ENCODE results near the gene AMT.
A peak's percentile ranks its signal among the peaks of the same experiment; 100 is the strongest.

Gene AMT

GRCh38 chr3:49460188-49460890 is 38.1 kb upstream of the AMT start:
- Histone ChIP-seq H3K9ac (ENCODE audit: low read length) (no peak overlapping the region), H3K4me3 (ENCODE audit: low read length) (no peak overlapping the region), H3K27ac (ENCODE audit: low read length) (peak overlapping the region; percentile 52)

GRCh38 chr3:49456466-49456865 is 34.2 kb upstream of the AMT start:
- H3K36me3 ChIP-seq (ENCODE audit: control insufficient read depth, low read depth, low read length) = no peaks in the 10 kb centered on the region
- no peaks in the 10 kb centered on the region for H3K27me3 ChIP-seq (ENCODE audit: control insufficient read depth, insufficient read depth, low read length)
- no peak overlapping the region for H3K4me3 ChIP-seq (ENCODE audit: low read length)
- H3K27ac ChIP-seq (ENCODE audit: low read length) = no peak overlapping the region
- peaks cover 36% of the 10 kb centered on the region for H3K4me1 ChIP-seq (ENCODE audit: control insufficient read depth, low read depth, low read length)
- no peaks in the 10 kb centered on the region for H3K9me3 ChIP-seq (ENCODE audit: control insufficient read depth, low read depth, low read length)
- no peak overlapping the region for H3K9ac ChIP-seq (ENCODE audit: low read length)

More at GRCh38 chr3:49460188-49460890, 38.1 kb upstream of the AMT start:
- H3K27me3 ChIP-seq (ENCODE audit: control insufficient read depth, insufficient read depth, low read length) = no peaks in the 10 kb centered on the region
- H3K36me3 ChIP-seq (ENCODE audit: control insufficient read depth, low read depth, low read length) = no peaks in the 10 kb centered on the region
- H3K4me1 ChIP-seq (ENCODE audit: control insufficient read depth, low read depth, low read length) = peaks cover 38% of the 10 kb centered on the region
- no peaks in the 10 kb centered on the region for H3K9me3 ChIP-seq (ENCODE audit: control insufficient read depth, low read depth, low read length)

- Histone ChIP-seq H3K9ac (ENCODE audit: low read length) (no peak overlapping the region), H3K4me3 (ENCODE audit: low read length) (no peak overlapping the region), H3K27me3 (ENCODE audit: control insufficient read depth, insufficient read depth, low read length) (no peaks in the 10 kb centered on the region), H3K4me1 (ENCODE audit: control insufficient read depth, low read depth, low read length) (peaks cover 23% of the 10 kb centered on the region), H3K27ac (ENCODE audit: low read length) (no peak overlapping the region), H3K9me3 (ENCODE audit: control insufficient read depth, low read depth, low read length) (no peaks in the 10 kb centered on the region), H3K36me3 (ENCODE audit: control insufficient read depth, low read depth, low read length) (no peaks in the 10 kb centered on the region)
Observed at GRCh38 chr3:49454898-49455681, 32.8 kb upstream of the AMT start.

- H3K36me3 ChIP-seq (ENCODE audit: control insufficient read depth, low read depth, low read length) = no peaks in the 10 kb centered on the region
- peaks cover 17% of the 10 kb centered on the region for H3K4me1 ChIP-seq (ENCODE audit: control insufficient read depth, low read depth, low read length)
- H3K27me3 ChIP-seq (ENCODE audit: control insufficient read depth, insufficient read depth, low read length) = no peaks in the 10 kb centered on the region
- H3K27ac ChIP-seq (ENCODE audit: low read length) = no peak overlapping the region
- no peaks in the 10 kb centered on the region for H3K9me3 ChIP-seq (ENCODE audit: control insufficient read depth, low read depth, low read length)
- H3K4me3 ChIP-seq (ENCODE audit: low read length) = no peak overlapping the region
- no peak overlapping the region for H3K9ac ChIP-seq (ENCODE audit: low read length)
Observed at GRCh38 chr3:49454458-49454857, 32.2 kb upstream of the AMT start.

GRCh38 chr3:49453621-49454020 is 31.3 kb upstream of the AMT start:
- Histone ChIP-seq H3K4me3 (ENCODE audit: low read length) (no peak overlapping the region), H3K9me3 (ENCODE audit: control insufficient read depth, low read depth, low read length) (no peaks in the 10 kb centered on the region), H3K27ac (ENCODE audit: low read length) (no peak overlapping the region), H3K36me3 (ENCODE audit: control insufficient read depth, low read depth, low read length) (no peaks in the 10 kb centered on the region), H3K4me1 (ENCODE audit: control insufficient read depth, low read depth, low read length) (peaks cover 9% of the 10 kb centered on the region), H3K27me3 (ENCODE audit: control insufficient read depth, insufficient read depth, low read length) (no peaks in the 10 kb centered on the region), H3K9ac (ENCODE audit: low read length) (no peak overlapping the region)

GRCh38 chr3:49445391-49445790 is 23.1 kb upstream of the AMT start:
- Histone ChIP-seq H3K4me3 (ENCODE audit: low read length) (no peak overlapping the region), H3K9ac (ENCODE audit: low read length) (no peak overlapping the region), H3K9me3 (ENCODE audit: control insufficient read depth, low read depth, low read length) (no peaks in the 10 kb centered on the region), H3K36me3 (ENCODE audit: control insufficient read depth, low read depth, low read length) (no peaks in the 10 kb centered on the region), H3K4me1 (ENCODE audit: control insufficient read depth, low read depth, low read length) (no peaks in the 10 kb centered on the region), H3K27ac (ENCODE audit: low read length) (no peak overlapping the region), H3K27me3 (ENCODE audit: control insufficient read depth, insufficient read depth, low read length) (no peaks in the 10 kb centered on the region)

GRCh38 chr3:49434731-49435130 is 12.5 kb upstream of the AMT start:
- Histone ChIP-seq H3K36me3 (ENCODE audit: control insufficient read depth, low read depth, low read length) (no peaks in the 10 kb centered on the region), H3K27me3 (ENCODE audit: control insufficient read depth, insufficient read depth, low read length) (no peaks in the 10 kb centered on the region), H3K4me1 (ENCODE audit: control insufficient read depth, low read depth, low read length) (no peaks in the 10 kb centered on the region), H3K9me3 (ENCODE audit: control insufficient read depth, low read depth, low read length) (no peaks in the 10 kb centered on the region), H3K4me3 (ENCODE audit: low read length) (no peak overlapping the region), H3K27ac (ENCODE audit: low read length) (no peak overlapping the region), H3K9ac (ENCODE audit: low read length) (no peak overlapping the region)

GRCh38 chr3:49428752-49429080 is 6.4 kb upstream of the AMT start:
- no peak overlapping the region for H3K27ac ChIP-seq (ENCODE audit: low read length)
- H3K4me1 ChIP-seq (ENCODE audit: control insufficient read depth, low read depth, low read length) = no peaks in the 10 kb centered on the region
- no peaks in the 10 kb centered on the region for H3K9me3 ChIP-seq (ENCODE audit: control insufficient read depth, low read depth, low read length)
- no peaks in the 10 kb centered on the region for H3K36me3 ChIP-seq (ENCODE audit: control insufficient read depth, low read depth, low read length)
- H3K9ac ChIP-seq (ENCODE audit: low read length) = peak overlapping the region; percentile 84
- peak overlapping the region; percentile 85 for H3K4me3 ChIP-seq (ENCODE audit: low read length)
- no peaks in the 10 kb centered on the region for H3K27me3 ChIP-seq (ENCODE audit: control insufficient read depth, insufficient read depth, low read length)

GRCh38 chr3:49427586-49427985 is 5.3 kb upstream of the AMT start:
- no peaks in the 10 kb centered on the region for H3K36me3 ChIP-seq (ENCODE audit: control insufficient read depth, low read depth, low read length)
- no peak overlapping the region for H3K4me3 ChIP-seq (ENCODE audit: low read length)
- no peak overlapping the region for H3K9ac ChIP-seq (ENCODE audit: low read length)
- no peaks in the 10 kb centered on the region for H3K27me3 ChIP-seq (ENCODE audit: control insufficient read depth, insufficient read depth, low read length)
- H3K9me3 ChIP-seq (ENCODE audit: control insufficient read depth, low read depth, low read length) = no peaks in the 10 kb centered on the region
- H3K4me1 ChIP-seq (ENCODE audit: control insufficient read depth, low read depth, low read length) = peaks cover 6% of the 10 kb centered on the region
- no peak overlapping the region for H3K27ac ChIP-seq (ENCODE audit: low read length)

- H3K4me3 ChIP-seq (ENCODE audit: low read length) = no peak overlapping the region
- H3K9me3 ChIP-seq (ENCODE audit: control insufficient read depth, low read depth, low read length) = no peaks in the 10 kb centered on the region
- H3K36me3 ChIP-seq (ENCODE audit: control insufficient read depth, low read depth, low read length) = no peaks in the 10 kb centered on the region
- H3K27ac ChIP-seq (ENCODE audit: low read length) = no peak overlapping the region
- H3K27me3 ChIP-seq (ENCODE audit: control insufficient read depth, insufficient read depth, low read length) = no peaks in the 10 kb centered on the region
- H3K4me1 ChIP-seq (ENCODE audit: control insufficient read depth, low read depth, low read length) = peaks cover 7% of the 10 kb centered on the region
- H3K9ac ChIP-seq (ENCODE audit: low read length) = no peak overlapping the region
Observed at GRCh38 chr3:49424816-49425215, 2.5 kb upstream of the AMT start.

GRCh38 chr3:49421890-49422378 is 339 bp downstream of the AMT start:
- H3K9me3 ChIP-seq (ENCODE audit: control insufficient read depth, low read depth, low read length) = no peaks in the 10 kb centered on the region
- no peaks in the 10 kb centered on the region for H3K27me3 ChIP-seq (ENCODE audit: control insufficient read depth, insufficient read depth, low read length)
- peak overlapping the region; percentile 70 for H3K4me3 ChIP-seq (ENCODE audit: low read length)
- no peak overlapping the region for H3K27ac ChIP-seq (ENCODE audit: low read length)
- no peaks in the 10 kb centered on the region for H3K36me3 ChIP-seq (ENCODE audit: control insufficient read depth, low read depth, low read length)
- H3K4me1 ChIP-seq (ENCODE audit: control insufficient read depth, low read depth, low read length) = peaks cover 7% of the 10 kb centered on the region
- H3K9ac ChIP-seq (ENCODE audit: low read length) = peak overlapping the region; percentile 57
